ENCODE measurements around the gene KCNQ1.

DNA sequence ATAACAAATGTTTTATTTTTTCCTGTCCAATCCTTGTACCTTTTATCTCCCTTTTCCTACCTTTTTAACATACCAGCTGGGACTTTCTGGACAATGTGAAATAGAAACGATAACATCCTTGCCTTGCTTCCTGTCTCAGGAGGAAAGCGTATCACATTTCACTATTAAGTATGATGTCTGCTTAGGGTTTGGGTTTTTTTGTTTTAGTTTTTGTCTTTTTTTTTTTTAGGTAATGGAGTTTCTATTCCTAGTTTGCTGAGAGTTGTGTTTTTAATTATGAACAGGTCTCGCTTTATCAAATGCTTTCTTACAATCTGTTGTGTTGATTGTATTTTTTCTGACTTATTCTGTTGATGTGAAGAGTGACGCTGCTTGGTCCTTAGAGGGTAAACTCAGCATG lies 319.2 kb downstream of the KCNQ1 start:
- TF ChIP-seq EGR1 (IDR thresholded peaks at IDR 0.05; ENCODE audit: low read depth) = no peak
- TF ChIP-seq, protein P1, sequence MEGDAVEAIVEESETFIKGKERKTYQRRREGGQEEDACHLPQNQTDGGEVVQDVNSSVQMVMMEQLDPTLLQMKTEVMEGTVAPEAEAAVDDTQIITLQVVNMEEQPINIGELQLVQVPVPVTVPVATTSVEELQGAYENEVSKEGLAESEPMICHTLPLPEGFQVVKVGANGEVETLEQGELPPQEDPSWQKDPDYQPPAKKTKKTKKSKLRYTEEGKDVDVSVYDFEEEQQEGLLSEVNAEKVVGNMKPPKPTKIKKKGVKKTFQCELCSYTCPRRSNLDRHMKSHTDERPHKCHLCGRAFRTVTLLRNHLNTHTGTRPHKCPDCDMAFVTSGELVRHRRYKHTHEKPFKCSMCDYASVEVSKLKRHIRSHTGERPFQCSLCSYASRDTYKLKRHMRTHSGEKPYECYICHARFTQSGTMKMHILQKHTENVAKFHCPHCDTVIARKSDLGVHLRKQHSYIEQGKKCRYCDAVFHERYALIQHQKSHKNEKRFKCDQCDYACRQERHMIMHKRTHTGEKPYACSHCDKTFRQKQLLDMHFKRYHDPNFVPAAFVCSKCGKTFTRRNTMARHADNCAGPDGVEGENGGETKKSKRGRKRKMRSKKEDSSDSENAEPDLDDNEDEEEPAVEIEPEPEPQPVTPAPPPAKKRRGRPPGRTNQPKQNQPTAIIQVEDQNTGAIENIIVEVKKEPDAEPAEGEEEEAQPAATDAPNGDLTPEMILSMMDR (IDR thresholded peaks at IDR 0.05 in 2 of 3, conservative IDR thresholded peaks at IDR 0.05 in 1 of 3; ENCODE audit: borderline replicate concordance in 1 of 3, insufficient read depth in 1 of 3, low read depth in 2 of 3, low read length in 2 of 3) = no peak
- TF ChIP-seq RAD21 (IDR thresholded peaks at IDR 0.05; ENCODE audit: low read depth) = no peak
- TF ChIP-seq, protein P2, sequence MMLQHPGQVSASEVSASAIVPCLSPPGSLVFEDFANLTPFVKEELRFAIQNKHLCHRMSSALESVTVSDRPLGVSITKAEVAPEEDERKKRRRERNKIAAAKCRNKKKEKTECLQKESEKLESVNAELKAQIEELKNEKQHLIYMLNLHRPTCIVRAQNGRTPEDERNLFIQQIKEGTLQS (IDR thresholded peaks at IDR 0.05) = no peak
- no peak for TF ChIP-seq POLR2AphosphoS5 (IDR thresholded peaks at IDR 0.05; ENCODE audit: low read depth, low read length)
- TF ChIP-seq EZH2 (IDR thresholded peaks at IDR 0.05) = no peak
- TF ChIP-seq ELF1 (IDR thresholded peaks at IDR 0.05; ENCODE audit: borderline replicate concordance, low read depth) = no peak
- no peak for TF ChIP-seq ZNF274 (IDR thresholded peaks at IDR 0.05; ENCODE audit: low read depth, low read length)
- TF ChIP-seq, protein P3, sequence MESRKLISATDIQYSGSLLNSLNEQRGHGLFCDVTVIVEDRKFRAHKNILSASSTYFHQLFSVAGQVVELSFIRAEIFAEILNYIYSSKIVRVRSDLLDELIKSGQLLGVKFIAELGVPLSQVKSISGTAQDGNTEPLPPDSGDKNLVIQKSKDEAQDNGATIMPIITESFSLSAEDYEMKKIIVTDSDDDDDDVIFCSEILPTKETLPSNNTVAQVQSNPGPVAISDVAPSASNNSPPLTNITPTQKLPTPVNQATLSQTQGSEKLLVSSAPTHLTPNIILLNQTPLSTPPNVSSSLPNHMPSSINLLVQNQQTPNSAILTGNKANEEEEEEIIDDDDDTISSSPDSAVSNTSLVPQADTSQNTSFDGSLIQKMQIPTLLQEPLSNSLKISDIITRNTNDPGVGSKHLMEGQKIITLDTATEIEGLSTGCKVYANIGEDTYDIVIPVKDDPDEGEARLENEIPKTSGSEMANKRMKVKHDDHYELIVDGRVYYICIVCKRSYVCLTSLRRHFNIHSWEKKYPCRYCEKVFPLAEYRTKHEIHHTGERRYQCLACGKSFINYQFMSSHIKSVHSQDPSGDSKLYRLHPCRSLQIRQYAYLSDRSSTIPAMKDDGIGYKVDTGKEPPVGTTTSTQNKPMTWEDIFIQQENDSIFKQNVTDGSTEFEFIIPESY (IDR thresholded peaks at IDR 0.05; ENCODE audit: extremely low read depth, insufficient replicate concordance, low read length) = no peak
- TF ChIP-seq FOSL1 (IDR thresholded peaks at IDR 0.05; ENCODE audit: low read depth) = no peak
- no peak for TF ChIP-seq EZH2phosphoT487 (IDR thresholded peaks at IDR 0.05; ENCODE audit: borderline replicate concordance)
- TF ChIP-seq, protein P4, sequence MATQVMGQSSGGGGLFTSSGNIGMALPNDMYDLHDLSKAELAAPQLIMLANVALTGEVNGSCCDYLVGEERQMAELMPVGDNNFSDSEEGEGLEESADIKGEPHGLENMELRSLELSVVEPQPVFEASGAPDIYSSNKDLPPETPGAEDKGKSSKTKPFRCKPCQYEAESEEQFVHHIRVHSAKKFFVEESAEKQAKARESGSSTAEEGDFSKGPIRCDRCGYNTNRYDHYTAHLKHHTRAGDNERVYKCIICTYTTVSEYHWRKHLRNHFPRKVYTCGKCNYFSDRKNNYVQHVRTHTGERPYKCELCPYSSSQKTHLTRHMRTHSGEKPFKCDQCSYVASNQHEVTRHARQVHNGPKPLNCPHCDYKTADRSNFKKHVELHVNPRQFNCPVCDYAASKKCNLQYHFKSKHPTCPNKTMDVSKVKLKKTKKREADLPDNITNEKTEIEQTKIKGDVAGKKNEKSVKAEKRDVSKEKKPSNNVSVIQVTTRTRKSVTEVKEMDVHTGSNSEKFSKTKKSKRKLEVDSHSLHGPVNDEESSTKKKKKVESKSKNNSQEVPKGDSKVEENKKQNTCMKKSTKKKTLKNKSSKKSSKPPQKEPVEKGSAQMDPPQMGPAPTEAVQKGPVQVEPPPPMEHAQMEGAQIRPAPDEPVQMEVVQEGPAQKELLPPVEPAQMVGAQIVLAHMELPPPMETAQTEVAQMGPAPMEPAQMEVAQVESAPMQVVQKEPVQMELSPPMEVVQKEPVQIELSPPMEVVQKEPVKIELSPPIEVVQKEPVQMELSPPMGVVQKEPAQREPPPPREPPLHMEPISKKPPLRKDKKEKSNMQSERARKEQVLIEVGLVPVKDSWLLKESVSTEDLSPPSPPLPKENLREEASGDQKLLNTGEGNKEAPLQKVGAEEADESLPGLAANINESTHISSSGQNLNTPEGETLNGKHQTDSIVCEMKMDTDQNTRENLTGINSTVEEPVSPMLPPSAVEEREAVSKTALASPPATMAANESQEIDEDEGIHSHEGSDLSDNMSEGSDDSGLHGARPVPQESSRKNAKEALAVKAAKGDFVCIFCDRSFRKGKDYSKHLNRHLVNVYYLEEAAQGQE (IDR thresholded peaks at IDR 0.05; ENCODE audit: low read depth) = no peak
